HG03045 (cell line): Measurements from ENCODE around the gene TTLL3.

Source experiments
- ATAC-seq: cut with Tn5 transposase; IDR thresholded peaks from one replicate; pipeline ENCODE4 v1.9.1; 2021; ENCODE audit warnings: mild to moderate bottlenecking, moderate library complexity; ENCODE audit not compliant: unreplicated experiment

Gene TTLL3

GRCh38 chr3:9804996-9805395, 5.1 kb upstream of the TTLL3 start:
- ATAC-seq, result no peak

GRCh38 chr3:9806137-9806536, 3.9 kb upstream of the TTLL3 start:
- ATAC-seq, result no peak

GRCh38 chr3:9806688-9807589, 3.1 kb upstream of the TTLL3 start:
- no peak for ATAC-seq

- ATAC-seq, result no peak
These were observed 2.1 kb upstream of the TTLL3 start for GRCh38 chr3:9807981-9808344.

- ATAC-seq, result no peak
These were observed 1.6 kb upstream of the TTLL3 start for GRCh38 chr3:9808345-9809037.

GRCh38 chr3:9809239-9809614, 835 bp upstream of the TTLL3 start:
- no peak for ATAC-seq

- peak; percentile 4 for ATAC-seq
These were observed 340 bp downstream of the TTLL3 start for GRCh38 chr3:9810433-9810770.

GRCh38 chr3:9810846-9811245, 784 bp downstream of the TTLL3 start:
- ATAC-seq, result no peak

GRCh38 chr3:9812870-9813483, 2.9 kb downstream of the TTLL3 start:
- no peak for ATAC-seq

GRCh38 chr3:9815986-9816385, 5.9 kb downstream of the TTLL3 start:
- no peak for ATAC-seq

- ATAC-seq, result no peak
These were observed 7.4 kb downstream of the TTLL3 start for GRCh38 chr3:9817436-9817835.

GRCh38 chr3:9818666-9819335, 8.7 kb downstream of the TTLL3 start:
- ATAC-seq, result no peak

- no peak for ATAC-seq
These were observed 10.5 kb downstream of the TTLL3 start for GRCh38 chr3:9820543-9820942.

- ATAC-seq, result no peak
These were observed 10.9 kb downstream of the TTLL3 start for GRCh38 chr3:9820946-9821345.

- no peak for ATAC-seq
These were observed 15.5 kb downstream of the TTLL3 start for GRCh38 chr3:9825451-9826040.

- ATAC-seq, result no peak
These were observed 16.9 kb downstream of the TTLL3 start for GRCh38 chr3:9826815-9827573.

GRCh38 chr3:9828801-9829755, 19.0 kb downstream of the TTLL3 start:
- no peak for ATAC-seq

- ATAC-seq, result no peak
These were observed 21.2 kb downstream of the TTLL3 start for GRCh38 chr3:9831253-9831652.

GRCh38 chr3:9833078-9833477, 23.0 kb downstream of the TTLL3 start:
- ATAC-seq, result no peak
